GM19372 (cell line): ENCODE results near the gene MVK.

ENCODE experiments used
- ATAC-seq: cut with Tn5 transposase; IDR thresholded peaks from one replicate; pipeline ENCODE4 v1.9.1; 2021; ENCODE audit warnings: mild to moderate bottlenecking, low read depth, moderate library complexity; ENCODE audit not compliant: unreplicated experiment

MVK gene

GRCh38 chr12:109605599-109606228 lies 32.1 kb downstream of the MVK start:
- ATAC-seq, result no peak

- no peak for ATAC-seq
These were observed 32.9 kb downstream of the MVK start for GRCh38 chr12:109606320-109607028.

- ATAC-seq, result no peak
These were observed 34.0 kb downstream of the MVK start for GRCh38 chr12:109607618-109608017.

- no peak for ATAC-seq
These were observed 34.7 kb downstream of the MVK start for GRCh38 chr12:109608270-109608669.

- ATAC-seq, result no peak
These were observed 35.2 kb downstream of the MVK start for GRCh38 chr12:109608793-109609192.

- ATAC-seq, result no peak
These were observed 35.7 kb downstream of the MVK start for GRCh38 chr12:109609342-109609741.

GRCh38 chr12:109610523-109610922 lies 36.9 kb downstream of the MVK start:
- ATAC-seq, result no peak

- no peak for ATAC-seq
These were observed 37.6 kb downstream of the MVK start for GRCh38 chr12:109611223-109611622.

GRCh38 chr12:109612003-109612402 lies 38.4 kb downstream of the MVK start:
- ATAC-seq, result no peak

- ATAC-seq, result no peak
These were observed 39.4 kb downstream of the MVK start for GRCh38 chr12:109612975-109613502.

- ATAC-seq, result no peak
These were observed 40.3 kb downstream of the MVK start for GRCh38 chr12:109613649-109614455.

GRCh38 chr12:109615556-109616229 lies 42.1 kb downstream of the MVK start:
- ATAC-seq, result no peak

GRCh38 chr12:109617491-109617890 lies 43.9 kb downstream of the MVK start:
- ATAC-seq, result no peak

- ATAC-seq, result no peak
These were observed 44.5 kb downstream of the MVK start for GRCh38 chr12:109618082-109618481.

GRCh38 chr12:109619002-109619604 lies 45.5 kb downstream of the MVK start:
- no peak for ATAC-seq

- ATAC-seq, result no peak
These were observed 47.7 kb downstream of the MVK start for GRCh38 chr12:109621211-109621694.

- no peak for ATAC-seq
These were observed 48.3 kb downstream of the MVK start for GRCh38 chr12:109621901-109622364.

GRCh38 chr12:109624467-109624866 lies 50.9 kb downstream of the MVK start:
- no peak for ATAC-seq

GRCh38 chr12:109625131-109625559 lies 51.6 kb downstream of the MVK start:
- no peak for ATAC-seq
